Activated naive CD8-positive, alpha-beta T cell treated with anti-CD3 and anti-CD28 coated beads for 36 hours (primary cell): ENCODE measurements around the gene PRKD2. TPM values are rescaled to one million over a fixed set of nuclear protein-coding genes. Genes with fewer than 3 reads are reported as not detected.
A peak's percentile ranks its signal among the peaks of the same experiment; 100 is the strongest.
"Not testable (repeated sequence)": the region's sequence is repeated elsewhere in the genome, so short reads cannot be mapped to it uniquely, and the experiment has no call there.

Experiments
- DNase-seq: peaks from one replicate; pipeline ENCODE4 v3.0.0; 2021
- H3K27ac Mint-ChIP-seq: one replicate; pipeline ENCODE4 v1.8.0; 2022; ENCODE audit warnings: mild to moderate bottlenecking, moderate library complexity, mixed read lengths
- H3K27me3 Mint-ChIP-seq: one replicate; pipeline ENCODE4 v1.8.0; 2022; ENCODE audit warnings: mild to moderate bottlenecking, mixed read lengths
- H3K36me3 Mint-ChIP-seq: one replicate; pipeline ENCODE4 v1.8.0; 2021; ENCODE audit warnings: mild to moderate bottlenecking, mixed read lengths
- H3K4me1 Mint-ChIP-seq: one replicate; pipeline ENCODE4 v1.8.0; 2021; ENCODE audit warnings: mixed read lengths
- H3K4me3 Mint-ChIP-seq: one replicate; pipeline ENCODE4 v1.8.0; 2022; ENCODE audit warnings: mild to moderate bottlenecking, moderate library complexity, mixed read lengths
- H3K9me3 Mint-ChIP-seq: one replicate; pipeline ENCODE4 v1.8.0; 2022; ENCODE audit warnings: mixed read lengths
- total RNA-seq, 2 experiments: library from RNA; stranded (reverse); gene quantifications; one replicate each; pipeline ENCODE4 v1.2.3, GENCODE V29; 2021

The PRKD2 gene
- total RNA-seq, 2 experiments from 2014 or later: 68.6 to 76.2 TPM

GRCh38 chr19:46631481-46631880, 85.4 kb downstream of the PRKD2 start:
- no peak overlapping the region for H3K27ac Mint-ChIP-seq
- no peak overlapping the region for H3K4me3 Mint-ChIP-seq

GRCh38 chr19:46630586-46631205, 86.2 kb downstream of the PRKD2 start:
- H3K9me3 Mint-ChIP-seq: no peaks in the 10 kb centered on the region
- peaks cover 14% of the 10 kb centered on the region for H3K36me3 Mint-ChIP-seq
- no peak for DNase-seq
- H3K4me3 Mint-ChIP-seq: no peak overlapping the region
- H3K4me1 Mint-ChIP-seq: peaks cover 23% of the 10 kb centered on the region
- H3K27ac Mint-ChIP-seq: no peak overlapping the region
- H3K27me3 Mint-ChIP-seq: no peaks in the 10 kb centered on the region

More at GRCh38 chr19:46631481-46631880, 85.4 kb downstream of the PRKD2 start:
- Mint-ChIP-seq H3K4me1 (peaks cover 24% of the 10 kb centered on the region), H3K36me3 (peaks cover 14% of the 10 kb centered on the region), H3K27me3 (no peaks in the 10 kb centered on the region), H3K9me3 (no peaks in the 10 kb centered on the region)
- no peak for DNase-seq

GRCh38 chr19:46629546-46630025, 87.3 kb downstream of the PRKD2 start:
- Mint-ChIP-seq H3K4me3 (no peak overlapping the region), H3K27me3 (no peaks in the 10 kb centered on the region), H3K36me3 (peaks cover 17% of the 10 kb centered on the region), H3K9me3 (no peaks in the 10 kb centered on the region), H3K27ac (no peak overlapping the region), H3K4me1 (peaks cover 29% of the 10 kb centered on the region)
- DNase-seq: no peak

GRCh38 chr19:46628970-46629369, 87.9 kb downstream of the PRKD2 start:
- peaks cover 31% of the 10 kb centered on the region for H3K4me1 Mint-ChIP-seq
- peak overlapping the region; percentile 45 for H3K27ac Mint-ChIP-seq

GRCh38 chr19:46626446-46626845, 90.5 kb downstream of the PRKD2 start:
- H3K36me3 Mint-ChIP-seq: peaks cover 26% of the 10 kb centered on the region
- H3K9me3 Mint-ChIP-seq: no peaks in the 10 kb centered on the region
- H3K4me3 Mint-ChIP-seq: no peak overlapping the region
- peak overlapping the region; percentile 51 for H3K27ac Mint-ChIP-seq
- H3K27me3 Mint-ChIP-seq: no peaks in the 10 kb centered on the region
- DNase-seq: no peak
- peaks cover 31% of the 10 kb centered on the region for H3K4me1 Mint-ChIP-seq

More at GRCh38 chr19:46628970-46629369, 87.9 kb downstream of the PRKD2 start:
- not testable (repeated sequence) for DNase-seq, H3K4me3 Mint-ChIP-seq, H3K27me3 Mint-ChIP-seq, H3K9me3 Mint-ChIP-seq
- peaks cover 23% of the 10 kb centered on the region for H3K36me3 Mint-ChIP-seq

- H3K36me3 Mint-ChIP-seq: peaks cover 31% of the 10 kb centered on the region
- no peak for DNase-seq
- H3K27ac Mint-ChIP-seq: peak overlapping the region; percentile 86
- H3K27me3 Mint-ChIP-seq: no peaks in the 10 kb centered on the region
- no peaks in the 10 kb centered on the region for H3K9me3 Mint-ChIP-seq
- H3K4me1 Mint-ChIP-seq: peaks cover 36% of the 10 kb centered on the region
- no peak overlapping the region for H3K4me3 Mint-ChIP-seq
Observed at GRCh38 chr19:46625731-46626130, 91.2 kb downstream of the PRKD2 start.

- peaks cover 37% of the 10 kb centered on the region for H3K36me3 Mint-ChIP-seq
- H3K4me3 Mint-ChIP-seq: peak within 1 kb of the TSS; percentile 87
- H3K4me1 Mint-ChIP-seq: peaks cover 42% of the 10 kb centered on the region
- DNase-seq: peak; percentile 48
- peak within 1 kb of the TSS; percentile 86 for H3K27ac Mint-ChIP-seq
- no peaks in the 10 kb centered on the region for H3K9me3 Mint-ChIP-seq
- no peaks in the 10 kb centered on the region for H3K27me3 Mint-ChIP-seq
Observed at GRCh38 chr19:46624958-46625661, 91.8 kb downstream of the PRKD2 start, which contains the start of gene PTGIR. PTGIR (minus strand) TSS chr19:46625089; CDS start chr19:46624225, 864 bp downstream.

Other genes with a start within 250 kb of the PRKD2 start
- 1 to 10 TPM; 6.0 to 6.3 TPM for gene PNMA8A, start 245.6 kb downstream of the PRKD2 start, total RNA-seq
- under 1 TPM; 0.21 to 0.26 TPM for gene PNMA8B, start 221.2 kb downstream of the PRKD2 start, total RNA-seq
- gene CALM3, start 115.8 kb downstream of the PRKD2 start, total RNA-seq: 100 to 1,000 TPM; 567 TPM
- gene PTGIR, start 92.0 kb downstream of the PRKD2 start, total RNA-seq: 10 to 100 TPM; 43.9 to 46.7 TPM
- 10 to 100 TPM; 20.4 to 21.3 TPM for gene GNG8, start 80.9 kb downstream of the PRKD2 start, total RNA-seq
- 1 to 10 TPM; 3.7 to 3.9 TPM for gene DACT3, start 55.9 kb downstream of the PRKD2 start, total RNA-seq
- 10 to 100 TPM; 17.3 to 18.8 TPM for gene FKRP, start 28.9 kb upstream of the PRKD2 start, total RNA-seq
- gene STRN4, start 29.3 kb upstream of the PRKD2 start, total RNA-seq: 10 to 100 TPM; 54.9 to 57.9 TPM
- gene SLC1A5, start 71.5 kb upstream of the PRKD2 start, total RNA-seq: 100 to 1,000 TPM; 299 to 309 TPM
- 100 to 1,000 TPM; 112 to 114 TPM for gene AP2S1, start 133.7 kb upstream of the PRKD2 start, total RNA-seq
- gene ARHGAP35, start 143.9 kb upstream of the PRKD2 start, total RNA-seq: 10 to 100 TPM; 13.6 to 13.7 TPM